ENCODE measurements around the gene RCSD1. TPM values are rescaled to one million over a fixed set of nuclear protein-coding genes. Genes with fewer than 3 reads are reported as not detected.

The RCSD1 gene
- total RNA-seq, 3 donors from 2014 or later (not counting 1 experiment from before 2014, with no cell fraction given), result 86.3 to 130 (median 110) TPM

DNA sequence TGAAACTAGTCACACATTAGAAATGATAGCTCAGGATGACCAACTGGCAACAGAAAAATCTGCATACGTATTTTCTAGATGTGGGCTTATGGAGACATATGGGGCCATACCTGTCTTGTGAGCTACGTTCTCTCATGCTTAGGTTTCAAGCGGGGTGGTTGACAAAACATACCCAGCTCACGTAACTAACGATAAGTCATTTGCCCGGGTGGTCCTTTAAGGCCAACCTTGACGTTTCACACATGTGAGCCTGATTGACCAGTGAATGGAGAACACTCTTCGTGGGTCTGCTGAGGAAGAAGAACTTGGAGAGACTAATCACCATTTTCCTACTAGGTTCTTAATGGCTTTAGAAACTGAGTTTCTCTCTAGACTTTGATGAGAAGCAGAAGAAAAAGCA, 13.5 kb upstream of the RCSD1 start:
- Mint-ChIP-seq H3K4me3 (peak overlapping the region; percentile 47), H3K36me3 (no peaks in the 10 kb centered on the region), H3K27me3 (ENCODE audit: low read depth in 2 of 2) (no peaks in the 10 kb centered on the region), H3K4me1 (peaks cover 29 to 38% of the 10 kb centered on the region in 2 donors), H3K9me3 (peaks cover 2 to 3% of the 10 kb centered on the region in 2 donors), H3K27ac (peak overlapping the region; percentile 46 to 68)
- ATAC-seq (no peak), DNase-seq (no peak)
- H3K27ac ChIP-seq (ENCODE audit: low read length), result peak overlapping the region; percentile 76
- H3K9me3 ChIP-seq (ENCODE audit: control insufficient read depth, insufficient read depth, low read length), result no peaks in the 10 kb centered on the region
- H3K4me3 ChIP-seq (ENCODE audit: low read length), result peak overlapping the region; percentile 32
- no peaks in the 10 kb centered on the region for H3K27me3 ChIP-seq (ENCODE audit: control insufficient read depth, insufficient read depth, low read length)
- TF ChIP-seq, protein P1, sequence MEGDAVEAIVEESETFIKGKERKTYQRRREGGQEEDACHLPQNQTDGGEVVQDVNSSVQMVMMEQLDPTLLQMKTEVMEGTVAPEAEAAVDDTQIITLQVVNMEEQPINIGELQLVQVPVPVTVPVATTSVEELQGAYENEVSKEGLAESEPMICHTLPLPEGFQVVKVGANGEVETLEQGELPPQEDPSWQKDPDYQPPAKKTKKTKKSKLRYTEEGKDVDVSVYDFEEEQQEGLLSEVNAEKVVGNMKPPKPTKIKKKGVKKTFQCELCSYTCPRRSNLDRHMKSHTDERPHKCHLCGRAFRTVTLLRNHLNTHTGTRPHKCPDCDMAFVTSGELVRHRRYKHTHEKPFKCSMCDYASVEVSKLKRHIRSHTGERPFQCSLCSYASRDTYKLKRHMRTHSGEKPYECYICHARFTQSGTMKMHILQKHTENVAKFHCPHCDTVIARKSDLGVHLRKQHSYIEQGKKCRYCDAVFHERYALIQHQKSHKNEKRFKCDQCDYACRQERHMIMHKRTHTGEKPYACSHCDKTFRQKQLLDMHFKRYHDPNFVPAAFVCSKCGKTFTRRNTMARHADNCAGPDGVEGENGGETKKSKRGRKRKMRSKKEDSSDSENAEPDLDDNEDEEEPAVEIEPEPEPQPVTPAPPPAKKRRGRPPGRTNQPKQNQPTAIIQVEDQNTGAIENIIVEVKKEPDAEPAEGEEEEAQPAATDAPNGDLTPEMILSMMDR (IDR thresholded peaks at IDR 0.05), result no peak
- H3K36me3 ChIP-seq (ENCODE audit: control insufficient read depth, insufficient read depth, low read length), result no peaks in the 10 kb centered on the region
- peaks cover 30% of the 10 kb centered on the region for H3K4me1 ChIP-seq (ENCODE audit: control insufficient read depth, insufficient read depth, low read length)
- intact Hi-C loops (cut with micrococcal nuclease), result no loop called here
- 78% methylated on average over 8 of the region's 8 CpGs for WGBS (ENCODE audit: insufficient coverage)

DNA sequence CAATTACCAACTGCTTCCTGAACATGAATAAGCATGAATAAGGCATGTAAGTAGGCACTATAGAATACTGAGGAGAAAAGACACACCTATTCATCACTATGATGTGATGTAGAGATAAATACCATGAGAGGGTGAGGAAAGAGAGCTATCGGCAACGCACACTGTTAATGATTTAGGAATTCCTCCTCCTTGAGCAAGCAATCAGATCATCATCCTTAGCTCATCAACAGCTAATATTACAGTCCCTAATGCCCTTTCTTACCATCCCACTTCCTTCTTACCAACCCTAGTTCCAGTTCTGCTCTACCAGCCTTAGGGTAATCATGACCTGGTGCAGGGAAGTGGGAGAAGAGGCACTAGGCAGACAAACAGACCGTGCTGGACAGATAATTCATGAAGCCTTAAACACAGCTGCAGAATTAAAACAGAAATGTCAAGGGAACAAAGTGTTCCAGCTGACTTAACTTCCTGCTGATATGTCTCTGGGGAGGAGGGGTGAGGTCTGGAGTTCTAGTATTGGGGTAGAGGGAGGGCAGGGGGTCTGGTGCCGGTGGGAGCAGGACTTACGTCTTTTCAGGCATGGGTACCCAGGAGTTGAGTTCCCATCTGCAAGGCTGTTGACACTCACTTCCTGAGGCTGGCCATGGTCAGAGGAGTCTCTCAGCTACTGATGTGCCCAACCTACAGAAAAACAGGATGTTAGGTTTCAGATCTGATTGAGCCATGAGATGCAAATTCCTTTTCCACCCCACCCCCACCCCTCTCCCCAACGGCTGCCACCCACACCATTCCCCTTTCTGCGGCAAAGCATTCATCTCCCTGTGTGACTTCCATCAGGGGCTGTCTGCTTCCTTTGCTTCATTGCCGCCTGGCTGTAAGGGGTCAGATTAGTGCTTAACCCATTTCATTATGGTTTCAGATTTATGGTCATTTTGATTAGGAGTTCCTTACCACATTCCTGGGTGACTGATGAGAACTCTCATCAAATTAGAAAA, 12.6 kb upstream of the RCSD1 start:
- H3K4me3 Mint-ChIP-seq, result peak overlapping the region; percentile 47
- H3K36me3 Mint-ChIP-seq, result no peaks in the 10 kb centered on the region
- no peaks in the 10 kb centered on the region for H3K27me3 Mint-ChIP-seq (ENCODE audit: low read depth in 2 of 2)
- DNase-seq (peak in 1 of 2 donors; percentile 46), ATAC-seq (peak; percentile 67 to 83 (median 78))
- TF ChIP-seq, protein P1 (IDR thresholded peaks at IDR 0.05), result no peak
- intact Hi-C loops (cut with micrococcal nuclease), result no loop called here
- H3K9me3 Mint-ChIP-seq, result peaks cover 2 to 3% of the 10 kb centered on the region in 2 donors
- peak overlapping the region; percentile 46 to 68 for H3K27ac Mint-ChIP-seq
- peaks cover 30% of the 10 kb centered on the region for H3K4me1 ChIP-seq (ENCODE audit: control insufficient read depth, insufficient read depth, low read length)
- H3K9me3 ChIP-seq (ENCODE audit: control insufficient read depth, insufficient read depth, low read length), result no peaks in the 10 kb centered on the region
- peaks cover 29 to 37% of the 10 kb centered on the region in 2 donors for H3K4me1 Mint-ChIP-seq
- peak overlapping the region; percentile 32 for H3K4me3 ChIP-seq (ENCODE audit: low read length)
- WGBS (ENCODE audit: insufficient coverage), result 11% methylated on average over 8 of the region's 8 CpGs
- H3K36me3 ChIP-seq (ENCODE audit: control insufficient read depth, insufficient read depth, low read length), result no peaks in the 10 kb centered on the region
- peak overlapping the region; percentile 76 for H3K27ac ChIP-seq (ENCODE audit: low read length)
- no peaks in the 10 kb centered on the region for H3K27me3 ChIP-seq (ENCODE audit: control insufficient read depth, insufficient read depth, low read length)

DNA sequence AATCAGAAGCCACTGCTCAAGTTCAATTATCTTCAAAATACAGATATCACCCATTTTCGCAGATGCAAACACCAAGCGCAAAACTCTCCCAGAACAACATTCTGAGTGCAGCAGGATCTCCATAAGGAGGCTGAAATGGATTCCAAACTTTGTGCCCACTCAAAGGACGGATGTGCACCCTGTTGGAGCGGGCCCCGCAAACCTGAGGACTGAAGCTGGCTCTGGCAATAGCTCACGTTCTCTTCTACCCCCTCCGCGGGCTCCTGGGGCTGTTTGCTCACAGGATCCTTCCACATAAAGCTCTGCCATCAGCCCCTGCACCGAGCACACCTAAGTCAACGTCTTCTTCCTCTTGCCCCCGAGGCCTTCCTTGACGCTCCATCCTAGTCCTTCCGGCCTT, 11.7 kb upstream of the RCSD1 start:
- H3K4me1 ChIP-seq (ENCODE audit: control insufficient read depth, insufficient read depth, low read length), result peaks cover 30% of the 10 kb centered on the region
- TF ChIP-seq, protein P1 (IDR thresholded peaks at IDR 0.05), result no peak
- H3K4me3 ChIP-seq (ENCODE audit: low read length), result no peak overlapping the region
- 82% methylated on average over 13 of the region's 13 CpGs for WGBS (ENCODE audit: insufficient coverage)
- DNase-seq, result no peak
- peak overlapping the region; percentile 76 for H3K27ac ChIP-seq (ENCODE audit: low read length)
- H3K36me3 ChIP-seq (ENCODE audit: control insufficient read depth, insufficient read depth, low read length), result no peaks in the 10 kb centered on the region
- intact Hi-C loops (cut with micrococcal nuclease), result no loop called here
- H3K27me3 ChIP-seq (ENCODE audit: control insufficient read depth, insufficient read depth, low read length), result no peaks in the 10 kb centered on the region
- peak overlapping the region; percentile 32 to 68 for H3K27ac Mint-ChIP-seq
- H3K9me3 Mint-ChIP-seq, result peaks cover 2 to 3% of the 10 kb centered on the region in 2 donors
- H3K36me3 Mint-ChIP-seq, result no peaks in the 10 kb centered on the region
- no peaks in the 10 kb centered on the region for H3K27me3 Mint-ChIP-seq (ENCODE audit: low read depth in 2 of 2)
- peaks cover 29 to 37% of the 10 kb centered on the region in 2 donors for H3K4me1 Mint-ChIP-seq
- no peak for ATAC-seq
- H3K9me3 ChIP-seq (ENCODE audit: control insufficient read depth, insufficient read depth, low read length), result no peaks in the 10 kb centered on the region
- H3K4me3 Mint-ChIP-seq, result peak overlapping the region; percentile 47

All from natural killer cell (primary cell).